Measurements from ENCODE around the gene DLG2.

Gene DLG2

DNA sequence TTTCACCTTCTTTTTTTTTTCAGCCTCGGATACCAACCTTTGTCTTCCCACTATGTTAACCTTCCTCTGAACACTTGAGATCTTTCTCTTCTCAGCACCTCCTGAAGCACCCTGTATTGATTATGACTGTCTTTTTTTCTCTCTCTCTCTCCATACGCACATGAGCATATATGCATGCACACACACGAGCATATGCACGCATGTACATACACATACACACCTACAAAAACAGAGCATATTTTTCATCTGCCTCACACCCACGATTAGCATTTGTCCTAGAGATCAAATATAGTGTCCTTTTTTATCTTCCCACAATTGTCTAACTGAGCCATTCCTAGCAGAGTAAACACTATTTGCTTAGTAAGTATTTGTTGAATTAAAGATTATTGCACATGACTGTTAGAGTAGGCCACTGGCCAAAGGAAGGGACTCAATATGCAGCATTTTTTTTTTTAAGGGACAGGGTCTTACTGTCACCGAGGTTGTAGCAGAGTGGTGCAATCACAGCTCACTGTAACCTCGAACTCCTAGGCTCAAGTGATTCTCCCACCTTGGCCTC is 1718.8 kb downstream of the DLG2 start:
- CTCF ChIA-PET = no interaction called here
- H3K4me3 ChIP-seq (ENCODE audit: low read depth, low read length) = no peak overlapping the region

DNA sequence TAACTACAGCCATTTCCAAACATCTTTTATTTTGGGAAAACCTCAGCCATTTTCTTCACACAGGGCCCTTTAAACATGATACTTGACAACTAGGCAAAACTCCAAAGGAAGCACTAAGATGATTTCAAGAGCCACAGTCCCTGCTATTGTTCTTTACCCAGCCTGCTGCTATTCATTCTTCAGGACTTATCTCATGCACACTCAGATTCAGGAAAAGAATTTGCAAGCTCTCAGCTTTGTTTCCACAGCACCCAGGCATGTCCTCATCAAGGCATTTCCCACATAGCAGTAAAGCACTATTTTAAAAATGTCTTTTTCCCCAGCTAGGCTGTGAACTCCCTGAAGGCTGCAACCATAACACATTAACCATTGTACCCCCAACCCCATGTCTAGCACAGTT is 1731.6 kb downstream of the DLG2 start:
- CTCF ChIA-PET = no interaction called here

More for the DNA sequence above, 1718.8 kb downstream of the DLG2 start:
- TF ChIP-seq, protein P1, sequence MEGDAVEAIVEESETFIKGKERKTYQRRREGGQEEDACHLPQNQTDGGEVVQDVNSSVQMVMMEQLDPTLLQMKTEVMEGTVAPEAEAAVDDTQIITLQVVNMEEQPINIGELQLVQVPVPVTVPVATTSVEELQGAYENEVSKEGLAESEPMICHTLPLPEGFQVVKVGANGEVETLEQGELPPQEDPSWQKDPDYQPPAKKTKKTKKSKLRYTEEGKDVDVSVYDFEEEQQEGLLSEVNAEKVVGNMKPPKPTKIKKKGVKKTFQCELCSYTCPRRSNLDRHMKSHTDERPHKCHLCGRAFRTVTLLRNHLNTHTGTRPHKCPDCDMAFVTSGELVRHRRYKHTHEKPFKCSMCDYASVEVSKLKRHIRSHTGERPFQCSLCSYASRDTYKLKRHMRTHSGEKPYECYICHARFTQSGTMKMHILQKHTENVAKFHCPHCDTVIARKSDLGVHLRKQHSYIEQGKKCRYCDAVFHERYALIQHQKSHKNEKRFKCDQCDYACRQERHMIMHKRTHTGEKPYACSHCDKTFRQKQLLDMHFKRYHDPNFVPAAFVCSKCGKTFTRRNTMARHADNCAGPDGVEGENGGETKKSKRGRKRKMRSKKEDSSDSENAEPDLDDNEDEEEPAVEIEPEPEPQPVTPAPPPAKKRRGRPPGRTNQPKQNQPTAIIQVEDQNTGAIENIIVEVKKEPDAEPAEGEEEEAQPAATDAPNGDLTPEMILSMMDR (IDR thresholded peaks at IDR 0.05; ENCODE audit: insufficient read depth, low read length, missing control alignments) = no peak
- no peak for DNase-seq (ENCODE audit: low read depth, low spot score)
- POLR2A ChIA-PET = no interaction called here

DNA sequence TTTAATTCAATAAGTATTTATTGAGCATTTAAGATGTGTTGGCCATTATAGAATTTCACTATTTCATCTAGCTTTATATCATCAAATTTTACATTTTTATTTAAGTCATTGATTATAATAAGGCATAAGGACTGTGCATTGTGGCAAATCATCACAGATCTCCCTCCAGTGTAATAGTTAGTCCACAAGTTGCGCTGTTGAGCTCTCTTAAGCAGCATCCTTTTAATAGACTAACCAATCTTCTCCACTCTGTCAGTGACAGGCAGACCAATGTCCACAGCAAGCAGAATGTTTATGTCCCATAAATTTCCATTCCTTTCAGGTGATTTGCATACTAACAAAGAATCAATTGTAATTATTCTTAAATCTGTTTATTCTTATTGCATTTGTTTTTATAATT is 1745.7 kb downstream of the DLG2 start:
- H3K4me3 ChIP-seq (ENCODE audit: low read depth, low read length) = no peak overlapping the region
- TF ChIP-seq, protein P1 (IDR thresholded peaks at IDR 0.05; ENCODE audit: insufficient read depth, low read length, missing control alignments) = no peak
- ChIA-PET POLR2A (no interaction called here), CTCF (interaction anchor here (1.2 kb wide), 1 partner anchor 15 kb away, joined by 3 read pairs; no protein-coding TSS in a partner anchor)
- no peak for DNase-seq (ENCODE audit: low read depth, low spot score)

More for the DNA sequence above, 1731.6 kb downstream of the DLG2 start:
- peak; percentile 1 for DNase-seq (ENCODE audit: low read depth, low spot score)
- TF ChIP-seq, protein P1 (IDR thresholded peaks at IDR 0.05; ENCODE audit: insufficient read depth, low read length, missing control alignments) = no peak
- H3K4me3 ChIP-seq (ENCODE audit: low read depth, low read length) = no peak overlapping the region
- POLR2A ChIA-PET = no interaction called here

DNA sequence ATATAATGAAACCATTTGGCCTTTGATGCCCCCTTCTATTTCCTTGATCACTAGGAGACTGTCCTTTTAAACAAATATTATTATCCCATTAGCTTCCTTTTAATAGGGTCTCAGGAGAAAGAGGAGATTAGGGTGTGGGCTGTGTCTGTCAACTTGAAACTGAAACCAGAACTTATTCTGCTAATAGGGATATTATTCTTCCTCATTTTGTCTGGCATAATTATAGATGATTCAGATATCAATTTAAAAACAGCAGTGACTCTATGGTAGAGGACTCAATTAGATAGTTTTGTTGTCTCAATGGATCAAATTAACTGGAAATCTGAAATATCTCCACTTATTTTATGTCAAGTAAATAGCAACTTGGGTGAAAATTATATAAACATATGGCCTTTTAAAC is 1756.1 kb downstream of the DLG2 start:
- POLR2A ChIA-PET = no interaction called here
- CTCF ChIA-PET = no interaction called here
- H3K4me3 ChIP-seq (ENCODE audit: low read depth, low read length) = no peak overlapping the region
- DNase-seq (ENCODE audit: low read depth, low spot score) = no peak
- TF ChIP-seq, protein P1 (IDR thresholded peaks at IDR 0.05; ENCODE audit: insufficient read depth, low read length, missing control alignments) = no peak

DNA sequence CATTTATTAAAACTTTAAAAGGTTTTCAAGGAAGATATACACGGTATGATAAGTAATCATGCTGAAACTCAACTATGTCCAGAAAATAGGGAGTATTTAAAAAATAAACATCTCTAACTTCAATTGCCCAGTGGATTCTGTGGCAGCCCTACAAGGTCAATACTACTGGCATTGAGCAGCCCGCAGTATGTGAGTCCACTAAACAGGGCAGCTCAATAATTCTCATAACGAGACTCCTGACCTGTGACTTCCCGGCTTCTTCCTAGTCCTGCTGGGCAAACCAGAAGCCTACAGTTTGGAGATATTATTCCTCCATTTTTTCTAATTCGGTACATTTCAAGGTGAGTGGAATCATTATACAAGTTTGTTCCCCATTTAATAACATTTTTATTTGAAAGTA is 1760.5 kb downstream of the DLG2 start:
- H3K4me3 ChIP-seq (ENCODE audit: low read depth, low read length) = no peak overlapping the region
- no peak for DNase-seq (ENCODE audit: low read depth, low spot score)
- ChIA-PET POLR2A (no interaction called here), CTCF (no interaction called here)
- TF ChIP-seq, protein P1 (IDR thresholded peaks at IDR 0.05; ENCODE audit: insufficient read depth, low read length, missing control alignments) = no peak

DNA sequence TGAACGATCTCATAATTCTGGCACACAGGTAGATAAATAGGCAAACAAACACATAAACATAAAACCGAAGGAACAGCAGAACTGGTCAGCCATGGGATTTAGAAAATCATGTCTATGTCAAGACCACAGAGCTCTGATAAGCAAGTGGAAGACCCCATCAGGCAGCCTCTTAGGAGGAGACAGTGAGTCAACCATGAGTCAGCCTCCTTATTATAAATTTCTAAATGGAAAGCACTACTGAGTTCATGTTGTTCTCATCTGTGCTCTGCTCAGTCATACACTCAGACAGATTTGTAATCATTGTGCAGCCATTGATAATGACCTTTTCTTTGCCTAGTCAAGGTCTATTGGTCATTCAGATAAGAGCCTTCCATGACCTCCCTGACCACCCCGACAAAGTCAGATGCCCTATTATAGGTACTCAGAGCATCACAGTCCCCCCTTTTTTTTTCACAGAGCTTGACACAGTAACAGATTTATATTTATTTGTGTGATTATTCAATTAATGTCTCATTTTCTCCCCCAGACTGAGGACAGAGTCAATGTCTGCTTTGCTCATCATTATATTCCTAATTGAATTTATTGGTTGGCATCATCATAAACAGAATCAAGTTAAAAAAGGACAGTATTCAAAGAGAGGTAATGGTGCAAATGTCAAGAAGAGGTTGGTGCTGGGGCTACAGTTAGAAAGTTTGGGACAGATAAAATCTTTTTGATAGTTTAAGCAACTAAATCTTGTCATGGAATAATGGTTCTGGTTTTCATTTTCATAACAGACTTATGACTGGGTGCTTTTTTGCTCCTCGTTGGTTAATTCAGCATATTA is 1761.3 kb downstream of the DLG2 start:
- no peak for DNase-seq (ENCODE audit: low read depth, low spot score)
- no peak overlapping the region for H3K4me3 ChIP-seq (ENCODE audit: low read depth, low read length)
- TF ChIP-seq, protein P1 (IDR thresholded peaks at IDR 0.05; ENCODE audit: insufficient read depth, low read length, missing control alignments) = no peak
- POLR2A ChIA-PET = no interaction called here
- CTCF ChIA-PET = no interaction called here
